ENCODE measurements around the gene DCTN5.
"Not testable (repeated sequence)": the region's sequence is repeated elsewhere in the genome, so short reads cannot be mapped to it uniquely, and the experiment has no call there.

Gene DCTN5

DNA sequence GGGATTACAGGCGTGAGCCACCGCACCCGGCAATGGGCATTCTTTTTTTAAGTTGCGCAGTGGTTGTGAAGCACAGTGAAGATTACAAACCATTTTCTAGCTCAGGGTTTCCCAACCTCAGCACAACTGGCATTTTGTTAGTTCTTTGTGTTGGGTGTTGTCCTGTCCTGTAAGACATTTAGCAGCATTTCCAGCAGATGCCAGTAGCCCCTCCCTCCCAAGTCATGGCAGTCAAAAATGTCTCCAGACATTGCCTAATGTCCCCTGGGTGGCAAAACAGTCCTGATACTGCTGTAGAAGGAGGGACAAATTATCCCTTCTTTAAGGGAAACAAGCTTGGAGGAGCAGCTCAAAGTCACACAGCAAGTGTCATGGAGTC is 53.0 kb downstream of the DCTN5 start:
- DNase-seq (ENCODE audit: low spot score) = no peak

DNA sequence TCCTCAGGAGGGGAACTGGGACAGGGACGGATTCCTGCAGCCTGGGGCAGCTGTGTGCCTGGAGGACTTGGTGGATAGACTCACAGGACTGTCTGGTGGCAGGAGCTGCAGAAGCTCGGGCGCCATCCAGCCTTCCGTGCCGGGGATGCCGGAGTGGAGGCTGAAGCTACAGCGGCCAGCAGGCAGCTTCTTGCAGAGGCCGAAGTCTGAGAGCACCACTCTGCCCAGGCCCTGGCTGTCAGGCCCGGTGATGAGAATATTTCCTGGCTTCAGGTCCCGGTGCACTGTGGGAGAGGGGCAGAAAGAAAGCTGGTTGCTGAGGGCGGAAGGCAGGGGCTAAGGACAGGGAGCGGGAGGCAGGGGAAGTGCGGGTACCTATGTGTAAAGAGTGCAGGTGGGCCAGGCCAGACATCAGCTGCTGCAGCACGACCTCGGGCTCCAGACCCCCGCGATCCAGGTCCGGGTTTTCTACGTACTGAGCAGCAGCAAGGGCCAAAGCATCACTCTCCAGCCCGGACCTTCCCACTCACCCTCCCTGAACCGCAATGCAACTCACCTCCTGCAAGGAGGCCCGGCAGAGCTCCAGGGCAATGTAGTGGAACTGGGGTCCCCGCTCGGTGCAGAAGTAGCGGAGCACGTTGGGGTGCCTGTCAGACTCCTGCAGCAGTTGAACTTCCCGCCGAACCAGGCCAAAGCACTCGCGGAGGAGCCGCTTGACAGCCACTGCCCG is 53.5 kb downstream of the DCTN5 start:
- no peak for DNase-seq (ENCODE audit: low spot score)

DNA sequence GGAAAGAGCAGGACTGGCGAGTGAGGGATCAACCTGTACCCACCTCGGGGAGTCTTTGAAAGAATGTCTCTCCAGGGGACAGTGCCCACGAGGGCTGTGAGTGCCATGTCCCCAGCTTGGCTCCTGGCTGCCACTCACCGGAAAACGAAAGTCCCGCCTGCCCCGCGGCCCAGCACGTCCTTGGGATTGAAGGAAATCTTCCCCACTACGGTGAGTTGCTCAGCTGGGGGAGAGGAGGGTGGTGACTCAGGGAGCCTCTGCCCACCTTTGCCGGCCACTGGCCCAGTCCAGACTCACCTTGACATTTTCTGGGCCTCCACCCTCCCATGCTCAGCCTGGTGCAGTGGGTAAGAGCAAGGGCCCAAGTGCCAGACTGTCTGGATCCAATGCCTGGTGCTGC is 54.5 kb downstream of the DCTN5 start:
- DNase-seq (ENCODE audit: low spot score) = no peak

DNA sequence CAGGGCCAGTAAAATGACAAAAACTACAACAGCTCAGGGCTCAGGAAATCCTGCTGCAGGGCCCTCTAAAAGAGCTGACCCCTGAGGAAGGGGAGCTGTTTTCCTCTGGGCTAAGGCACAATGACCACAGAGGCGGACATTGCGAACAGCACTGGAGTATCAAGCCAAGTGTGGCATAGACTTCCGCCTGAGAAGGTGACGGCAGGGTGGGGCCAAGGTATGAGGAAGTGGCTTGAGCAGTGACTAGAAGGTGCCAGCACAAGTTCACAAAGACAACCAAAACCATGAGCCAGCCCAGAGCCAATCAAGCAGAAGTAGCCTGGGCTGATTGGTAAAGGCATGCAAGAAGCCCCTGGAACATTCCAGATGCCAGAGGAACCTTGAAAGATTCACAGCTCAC is 57.8 kb downstream of the DCTN5 start:
- no peak for DNase-seq (ENCODE audit: low spot score)

DNA sequence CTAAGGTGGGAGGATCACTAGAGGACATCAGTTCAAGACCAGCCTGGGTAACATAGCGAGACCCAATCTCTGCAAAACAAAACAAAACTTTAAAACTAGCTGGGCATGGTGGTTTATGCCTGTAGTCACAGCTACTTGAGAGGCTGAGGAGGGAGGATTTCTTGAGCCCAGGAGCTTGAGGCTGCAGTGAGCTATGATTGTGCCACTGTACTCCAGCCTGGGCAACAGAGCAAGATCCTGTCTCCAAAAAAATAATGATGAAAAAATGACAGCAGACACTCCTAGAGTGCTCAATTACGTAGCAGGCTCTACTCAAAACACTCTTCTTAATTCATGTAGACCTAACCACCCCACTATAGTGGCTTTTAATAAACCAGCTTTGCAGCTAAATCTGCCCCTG is 58.8 kb downstream of the DCTN5 start:
- no peak for DNase-seq (ENCODE audit: low spot score)

DNA sequence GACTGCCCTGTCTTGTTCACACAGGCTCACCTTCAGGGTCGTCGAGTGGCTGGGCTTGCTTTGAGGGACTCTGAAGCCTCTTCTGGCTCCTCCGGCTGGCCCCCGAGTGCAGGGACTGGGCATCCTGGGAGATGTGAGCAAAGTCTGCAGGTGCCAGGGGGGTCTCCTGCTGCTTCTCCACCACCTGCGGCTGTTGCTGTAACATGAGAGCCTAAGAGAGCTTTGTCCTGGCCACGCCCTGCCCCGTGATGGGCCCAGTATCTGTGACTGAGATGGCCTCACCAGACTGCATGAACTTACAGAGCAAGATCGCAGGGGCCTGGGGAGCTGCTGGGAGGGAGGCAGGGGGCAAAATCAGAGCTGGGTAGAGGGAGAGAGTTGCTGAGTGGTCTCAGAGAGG is 59.2 kb downstream of the DCTN5 start:
- DNase-seq (ENCODE audit: low spot score) = no peak

DNA sequence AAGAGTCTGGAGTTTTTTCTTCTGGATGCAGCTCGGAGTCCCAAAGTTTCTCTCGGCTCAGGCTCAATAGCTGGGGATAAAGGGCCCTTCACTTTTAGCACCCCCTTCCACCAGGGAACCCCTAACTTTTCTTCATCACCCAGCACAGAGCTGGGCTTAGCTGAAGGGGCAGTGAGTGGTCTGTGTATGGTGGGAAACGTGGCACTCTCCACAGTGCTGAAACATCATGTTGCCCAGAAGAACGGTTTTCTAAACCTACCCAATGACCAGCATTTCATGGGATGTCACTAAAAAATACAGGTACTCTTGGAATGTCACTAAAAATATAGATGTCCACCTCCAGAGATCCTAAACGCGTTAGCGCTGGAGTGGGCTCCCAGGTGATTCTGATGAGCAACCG is 59.8 kb downstream of the DCTN5 start:
- no peak for DNase-seq (ENCODE audit: low spot score)

DNA sequence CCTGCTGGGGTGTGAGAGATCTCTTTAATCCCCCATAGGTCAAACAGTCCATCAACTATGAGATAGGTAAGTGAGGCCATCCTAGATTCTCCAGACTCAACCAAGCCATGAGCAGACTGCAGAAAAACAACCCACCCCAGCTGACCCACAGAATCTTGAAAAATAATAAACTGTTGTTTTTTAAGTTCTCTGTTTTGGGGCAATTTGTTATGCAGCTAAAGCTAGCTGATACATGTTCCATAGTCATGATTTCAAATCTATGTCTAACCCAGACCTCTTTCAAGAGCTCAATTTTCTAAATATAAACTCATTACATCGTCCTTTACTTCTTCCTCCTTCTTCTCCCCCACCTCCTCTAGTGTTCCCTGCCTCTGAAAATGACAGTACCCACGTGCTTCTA is 61.7 kb downstream of the DCTN5 start:
- no peak for DNase-seq (ENCODE audit: low spot score)

DNA sequence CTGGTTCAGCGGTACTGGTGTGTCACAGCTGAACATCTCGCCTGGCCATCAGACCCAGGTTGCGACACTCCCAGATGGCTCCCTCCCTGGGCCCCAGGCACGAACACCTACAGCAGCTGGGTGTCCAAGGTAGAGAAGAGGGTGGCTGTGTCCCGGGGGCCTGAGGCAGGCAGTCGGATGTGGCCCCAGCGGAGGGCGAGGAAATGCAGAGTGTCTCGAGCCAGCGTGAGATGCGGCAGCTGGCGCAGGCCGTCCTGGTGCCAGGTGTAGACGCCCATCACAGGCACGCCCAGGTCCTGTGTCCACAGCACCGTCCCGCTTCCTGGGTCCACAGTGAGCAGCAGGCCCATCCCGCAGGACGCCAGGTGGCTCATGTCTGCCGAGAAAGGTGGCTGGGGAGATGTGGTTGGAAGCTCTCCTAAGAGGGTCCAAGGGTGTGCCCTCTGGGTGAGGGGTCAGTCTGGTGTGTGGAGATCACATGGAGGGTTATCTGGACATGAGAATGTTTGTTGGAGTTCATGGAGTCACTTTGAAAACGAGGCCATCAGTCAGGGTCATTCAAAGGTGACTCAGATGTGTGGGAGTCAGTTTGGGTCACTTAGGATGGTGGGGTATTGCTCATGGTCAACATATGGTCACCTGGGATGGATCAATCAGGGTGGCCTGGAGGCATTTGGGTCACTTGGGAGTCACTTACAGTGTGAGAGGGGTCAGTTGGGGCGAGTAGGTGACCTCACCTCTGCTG is 63.7 kb downstream of the DCTN5 start:
- no peak for DNase-seq (ENCODE audit: low spot score)

DNA sequence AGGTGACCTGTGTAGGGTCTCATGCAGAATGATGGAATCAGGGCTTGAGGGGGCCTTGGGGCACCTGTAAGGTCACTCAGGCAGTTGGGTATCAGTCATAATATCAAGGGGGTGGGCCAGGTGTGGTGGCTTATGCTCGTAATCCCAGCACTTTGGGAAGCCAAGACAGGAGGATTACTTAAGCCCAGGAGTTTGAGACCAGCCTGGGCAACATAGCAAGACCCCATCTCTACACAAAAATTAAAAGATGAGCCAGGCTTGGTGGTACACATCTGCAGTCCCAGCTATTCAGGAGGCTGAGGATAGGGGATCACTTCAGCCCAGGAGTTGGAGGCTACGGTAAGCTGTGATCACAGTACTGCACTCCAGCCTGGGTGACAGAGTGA is 64.2 kb downstream of the DCTN5 start:
- DNase-seq (ENCODE audit: low spot score) = no peak

DNA sequence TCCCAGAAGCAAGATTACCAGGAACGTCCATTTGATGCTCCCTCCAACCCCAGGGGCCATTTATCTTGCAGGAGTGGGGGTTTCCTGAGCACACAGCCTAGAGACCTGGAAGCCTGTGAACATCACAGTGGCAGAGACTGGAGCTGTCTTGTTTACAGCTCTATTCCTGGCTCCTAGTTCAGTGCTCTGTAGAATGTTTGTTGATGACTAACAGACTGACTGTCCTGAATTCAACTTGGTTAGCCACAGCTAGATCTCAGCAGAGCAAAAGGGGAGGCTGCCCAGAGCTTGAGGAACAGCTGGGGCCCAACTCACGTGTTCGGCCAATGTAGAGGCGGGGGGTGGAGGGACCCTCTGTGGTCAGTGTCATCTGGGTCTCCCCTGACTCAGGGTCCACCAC is 65.2 kb downstream of the DCTN5 start:
- no peak for DNase-seq (ENCODE audit: low spot score)

DNA sequence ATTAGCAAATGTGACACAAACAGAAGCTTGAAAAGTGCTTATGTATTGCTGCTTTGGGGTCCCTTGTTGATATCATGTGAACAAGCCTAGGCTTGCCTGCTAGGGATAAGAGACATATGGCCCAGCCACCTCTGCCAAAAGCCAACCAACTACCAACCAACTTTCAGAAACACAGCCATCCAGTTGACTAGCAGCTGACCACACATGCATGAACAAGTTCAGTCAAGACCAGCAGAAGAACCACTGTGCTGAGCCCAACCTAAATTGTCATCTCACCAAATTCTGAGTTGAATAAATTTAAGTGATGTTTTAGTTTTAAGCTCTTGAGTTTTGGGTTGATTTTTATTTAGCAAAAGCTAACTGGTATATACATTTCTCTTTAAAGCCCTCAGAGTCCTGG is 68.3 kb downstream of the DCTN5 start:
- DNase-seq (ENCODE audit: low spot score) = no peak

DNA sequence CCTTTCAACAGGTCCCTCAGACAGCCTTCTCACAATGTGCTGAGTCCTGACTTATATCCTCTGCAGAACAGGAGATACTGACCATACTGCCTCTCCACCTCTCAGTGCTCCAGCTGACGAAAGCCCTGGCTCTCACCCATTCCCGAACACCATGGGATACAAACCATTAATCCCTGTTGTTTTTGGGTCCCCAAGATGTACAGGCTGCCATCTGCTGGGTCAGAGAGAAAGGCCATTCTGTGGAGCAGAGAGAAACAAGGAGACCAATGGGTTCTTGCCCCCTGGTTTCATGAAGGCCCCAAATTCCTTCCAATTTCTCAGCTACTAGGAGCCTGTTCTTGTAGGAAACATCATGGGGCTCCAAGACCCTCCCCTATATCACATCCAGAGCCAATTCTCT is 68.7 kb downstream of the DCTN5 start:
- DNase-seq (ENCODE audit: low spot score) = no peak

DNA sequence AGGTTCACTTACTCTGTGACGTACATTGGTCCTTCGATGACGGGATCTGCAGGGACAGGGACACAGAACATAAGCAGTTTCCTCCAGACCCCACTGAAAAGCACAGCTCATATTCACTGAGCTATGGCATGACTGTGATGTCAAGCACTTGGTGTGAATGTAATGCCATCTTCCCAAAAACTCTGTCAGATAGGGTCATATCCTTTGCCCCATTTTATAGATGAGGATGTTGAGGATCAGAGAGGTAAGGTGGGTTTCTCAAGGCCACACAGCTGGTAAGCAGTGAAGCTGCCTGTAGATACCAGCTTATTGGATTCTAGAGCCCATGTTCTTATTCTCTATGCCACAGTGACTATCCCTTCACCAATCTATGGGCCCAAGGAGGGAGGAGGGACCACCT is 69.2 kb downstream of the DCTN5 start:
- DNase-seq (ENCODE audit: low spot score) = no peak

DNA sequence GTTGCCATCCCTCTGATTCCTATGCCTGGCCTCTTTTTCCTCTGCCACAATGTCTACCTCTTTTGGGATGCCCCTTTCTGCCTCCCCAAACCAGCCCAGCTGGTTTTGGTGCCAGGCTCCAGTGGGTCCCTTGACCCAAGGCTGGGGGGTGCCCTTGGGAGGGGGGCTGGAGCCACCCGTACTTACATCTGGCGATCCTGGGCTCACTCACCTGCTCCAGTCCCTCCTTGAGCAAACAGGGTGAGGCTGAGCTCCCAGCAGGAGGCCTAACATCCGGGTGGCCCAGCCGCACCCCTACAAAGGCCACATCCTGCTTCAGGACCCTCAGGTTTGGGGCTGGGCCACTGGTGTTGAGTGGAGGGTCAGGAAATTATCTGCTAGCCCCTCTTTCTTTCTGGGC is 70.5 kb downstream of the DCTN5 start:
- no peak for DNase-seq (ENCODE audit: low spot score)

DNA sequence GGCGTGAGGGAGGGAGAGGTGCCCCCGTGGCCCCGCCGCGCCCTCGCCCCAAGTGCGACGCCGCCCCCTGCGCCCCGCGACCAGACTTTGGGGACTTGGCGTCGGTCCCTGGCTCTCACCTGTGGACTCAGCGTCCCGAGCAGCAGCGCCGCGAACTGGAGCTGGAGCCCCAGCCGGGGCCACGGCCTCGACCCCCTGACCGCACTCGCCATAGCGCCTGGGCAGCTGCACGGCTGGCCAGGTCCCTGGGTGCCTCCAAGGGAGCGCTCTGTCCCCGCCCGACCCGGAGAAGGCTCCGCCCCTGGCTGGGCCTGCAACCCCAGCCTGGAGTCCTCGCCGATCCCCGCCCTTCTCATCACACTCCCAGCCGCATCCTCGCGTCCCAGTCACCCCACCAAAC is 71.7 kb downstream of the DCTN5 start, which contains the start of gene ERN2:
TSS of gene ERN2 (minus strand) at position 247 of the 400 bp plus-strand sequence. CDS start at position 212, 35 bp downstream.
- DNase-seq (ENCODE audit: low spot score) = no peak

DNA sequence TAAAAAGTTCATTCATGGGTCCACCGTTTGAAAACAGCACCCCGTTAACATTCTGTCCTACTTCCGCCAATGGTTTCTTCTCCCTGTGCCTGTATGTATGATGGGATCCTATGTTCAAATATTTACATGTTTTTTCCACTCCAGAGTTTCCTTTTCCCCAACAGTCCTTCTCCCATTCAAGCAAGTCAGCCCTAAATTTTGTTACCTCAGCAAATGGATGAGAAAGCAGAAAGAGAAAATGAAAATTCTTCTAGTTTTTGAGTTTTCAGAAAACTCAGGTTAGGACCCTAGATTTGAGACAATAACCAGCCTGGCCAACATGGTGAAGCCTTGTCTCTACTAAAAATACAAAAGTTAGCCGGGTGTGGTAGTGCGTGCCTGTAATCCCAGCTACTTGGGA is 75.2 kb downstream of the DCTN5 start:
- DNase-seq (ENCODE audit: low spot score) = no peak

DNA sequence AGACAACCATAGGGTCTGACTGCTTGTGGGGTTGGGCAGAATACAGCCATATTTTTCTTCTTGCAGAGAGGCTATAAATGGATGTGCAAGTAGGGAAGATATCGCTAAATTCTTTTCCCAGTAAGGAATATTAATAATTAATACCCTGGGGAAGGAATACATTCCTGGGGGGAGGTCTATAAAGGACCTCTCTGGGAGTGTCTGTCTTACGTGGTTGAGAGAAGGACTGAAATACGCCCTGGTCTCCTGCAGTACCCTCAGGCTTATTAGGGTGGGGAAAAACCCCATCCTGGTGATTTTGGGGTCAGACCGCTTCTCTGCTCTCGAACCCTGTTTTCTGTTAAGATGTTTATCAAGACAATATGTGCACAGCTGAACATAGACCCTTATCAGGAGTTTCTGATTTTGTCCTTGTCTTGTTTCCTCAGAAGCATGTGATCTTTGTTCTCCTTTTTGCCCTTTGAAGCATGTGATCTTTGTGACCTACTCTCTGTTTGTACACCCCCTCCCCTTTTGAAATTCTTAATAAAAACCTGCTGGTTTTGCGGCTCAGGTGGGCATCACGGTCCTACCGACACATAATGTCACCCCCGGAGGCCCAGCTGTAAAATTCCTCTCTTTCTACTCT is 81.5 kb downstream of the DCTN5 start:
- DNase-seq (ENCODE audit: low spot score) = not testable (repeated sequence)

DNA sequence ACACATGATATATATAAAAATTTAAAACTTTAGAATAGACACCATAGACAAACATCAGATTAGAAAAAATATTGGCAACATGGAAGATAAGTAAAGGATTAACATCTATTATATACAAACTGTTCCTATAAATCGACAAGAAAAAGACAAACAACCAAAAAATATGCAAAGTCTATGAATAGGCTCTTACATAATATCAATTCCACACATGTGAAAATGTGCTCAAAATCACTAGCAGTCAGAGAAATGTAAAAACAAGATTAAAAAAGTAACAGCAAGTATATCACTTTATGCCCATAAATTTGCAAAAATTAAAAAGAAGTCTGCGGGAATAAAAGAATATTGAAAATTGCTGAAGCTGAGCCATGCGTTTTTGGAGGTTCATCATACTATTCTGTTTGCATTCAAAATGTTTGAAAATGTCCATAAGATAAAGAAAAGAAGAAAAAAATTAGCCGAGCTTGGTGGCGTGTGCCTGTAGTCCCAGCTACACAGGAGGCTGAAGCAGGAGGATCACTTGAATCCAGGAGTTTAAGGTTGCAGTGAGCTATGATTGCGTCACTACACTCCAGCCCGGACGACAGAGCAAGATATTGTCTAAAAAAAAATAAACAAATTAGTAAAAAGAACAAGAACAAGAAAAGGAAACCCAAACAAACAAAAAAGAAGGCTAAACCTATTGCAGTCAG is 83.0 kb downstream of the DCTN5 start:
- DNase-seq (ENCODE audit: low spot score) = no peak

DNA sequence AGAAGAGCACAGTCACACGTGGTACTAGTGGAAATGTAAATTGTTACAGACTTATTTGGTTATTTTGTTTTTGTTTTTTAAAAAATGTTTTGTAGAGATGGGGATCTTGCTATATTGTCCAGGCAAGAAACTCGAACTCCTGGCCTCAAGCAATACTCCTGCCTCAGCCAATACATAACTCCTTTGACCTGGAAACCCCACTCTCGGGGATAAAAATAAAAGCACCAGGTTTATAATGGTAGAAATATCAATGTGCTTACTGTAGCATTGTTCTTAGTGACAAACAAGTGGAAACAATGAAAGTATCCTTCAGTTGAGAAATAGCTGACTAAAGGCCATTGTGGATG is 83.5 kb downstream of the DCTN5 start:
- DNase-seq (ENCODE audit: low spot score) = no peak

DNA sequence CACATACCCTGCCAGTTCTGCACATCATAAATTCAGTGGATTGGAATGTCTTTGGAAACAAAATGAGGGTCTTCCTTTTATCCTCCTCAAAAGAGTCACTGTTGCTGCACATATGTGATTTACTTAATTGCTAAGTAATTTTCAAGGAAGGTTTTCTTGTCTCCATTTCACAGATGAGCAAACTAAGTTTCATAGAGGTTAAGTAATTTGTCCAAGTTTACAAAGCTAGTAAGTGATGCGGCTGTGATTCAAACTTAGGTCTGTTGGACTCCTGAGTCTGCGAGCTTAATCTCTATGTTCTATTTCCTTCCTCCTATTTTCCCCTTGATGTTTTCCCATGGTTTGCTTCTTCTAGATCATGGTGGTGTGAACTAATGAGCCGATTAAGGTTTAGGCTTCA is 85.4 kb downstream of the DCTN5 start:
- DNase-seq (ENCODE audit: low spot score) = no peak

All from RKO (cell line).